K562 (cell line): ENCODE results near the gene TTN. TPM values are rescaled to one million over a fixed set of nuclear protein-coding genes. Genes with fewer than 3 reads are reported as not detected.

ENCODE experiments used
- ATAC-seq: fragments of 200-7000 bp; cut with Tn5 transposase; 3 replicates; pipeline ENCODE4 v1.9.1; 2020; ENCODE audit warnings: moderate library complexity
- BruUV-seq: library from RNA; stranded (reverse); fragments of 400-500 nt; replicated peaks from 2 replicates; lab custom pipeline; 2021; lab: Mats Ljungman, UMichigan
- CTCF ChIA-PET: fragments of 300-600 bp; formaldehyde crosslinking; extraction: SDS; loops from one replicate; lab custom pipeline; 2021; ENCODE audit warnings: low intra/inter-chr PET ratio; lab: Yijun Ruan, JAX
- POLR2A ChIA-PET: fragments of 300-600, 350-650 bp; sonication (Branson Sonifier 250); formaldehyde crosslinking; extraction: SDS; loops from one replicate; lab custom pipeline; 2021; ENCODE audit warnings: antibody characterized with exemption, inconsistent platforms; lab: Yijun Ruan, JAX
- DNase-seq, 4 experiments: peaks; one replicate each; pipeline versions ENCODE4 v3.0.0 to v3.0.0-alpha.2; 2011 to 2018; ENCODE audit warnings: low spot score in 3 of 4, mixed read lengths in 3 of 4; ENCODE audit errors: extremely low read depth in 1 of 4
- FAIRE-seq: peaks from 2 replicates; lab custom pipeline; 2011; peaks lifted over from hg19 to GRCh38; lab: Jason Lieb, UNC
- H2AFZ ChIP-seq: 2 replicates; pipeline ENCODE4 v1.6.0; 2011; ENCODE audit warnings: low read depth, low read length, control low read depth, inconsistent platforms
- H3K27ac ChIP-seq: fragments of 200-600 bp; 3 replicates; pipeline ENCODE4 v1.8.0; 2011; ENCODE audit warnings: low read depth, mild to moderate bottlenecking, control low read depth, inconsistent platforms, low read length, moderate library complexity, mixed read lengths; ENCODE audit errors: extremely low read depth
- H3K27me3 ChIP-seq, 2 experiments: fragments of 300-600 bp in 1 of 2; 2 replicates in 1 of 2; 3 replicates in 1 of 2; pipeline versions ENCODE4 v1.6.0 to v1.8.0; 2011; ENCODE audit warnings: inconsistent platforms in 2 of 2, low read length in 2 of 2, mild to moderate bottlenecking in 1 of 2, mixed read lengths in 1 of 2, moderate library complexity in 1 of 2; ENCODE audit not compliant: control insufficient read depth in 2 of 2, insufficient read depth in 2 of 2
- H3K36me3 ChIP-seq: fragments of 300-600 bp; 3 replicates; pipeline ENCODE4 v1.8.0; 2011; ENCODE audit warnings: mild to moderate bottlenecking, low read length, inconsistent platforms; ENCODE audit not compliant: control insufficient read depth, insufficient read depth
- H3K4me1 ChIP-seq, 2 experiments: fragments of 200-600 bp in 1 of 2; replicated peaks in 1 of 2; 2 replicates in 1 of 2; 3 replicates in 1 of 2; pipeline versions ENCODE4 v1.5.1 to v1.8.0; 2011; ENCODE audit warnings: inconsistent platforms in 2 of 2, low read length in 2 of 2, mild to moderate bottlenecking in 1 of 2, mixed read lengths in 1 of 2, moderate library complexity in 1 of 2; ENCODE audit not compliant: control insufficient read depth in 2 of 2, insufficient read depth in 2 of 2
- H3K4me2 ChIP-seq: 2 replicates; pipeline ENCODE4 v1.6.1; 2011; ENCODE audit warnings: low read length, control low read depth, inconsistent platforms, mixed read lengths; ENCODE audit not compliant: insufficient read depth
- H3K4me3 ChIP-seq: fragments of 200-600 bp; sonication (generic), shearing (Covaris generic); 2 replicates; pipeline ENCODE4 v1.5.1; 2016; ENCODE audit warnings: control low read depth, inconsistent platforms
- H3K79me2 ChIP-seq: fragments of 200-600 bp; 3 replicates; pipeline ENCODE4 v1.8.0; 2011; ENCODE audit warnings: low read length, inconsistent platforms; ENCODE audit not compliant: control insufficient read depth, insufficient read depth
- H3K9ac ChIP-seq, 2 experiments: 2 replicates each; pipeline versions ENCODE4 v1.6.0 to v1.6.1; 2011; ENCODE audit warnings: low read depth in 2 of 2, low read length in 2 of 2, control low read depth in 1 of 2, inconsistent platforms in 1 of 2, mild to moderate bottlenecking in 1 of 2, mixed read lengths in 1 of 2; ENCODE audit not compliant: insufficient read depth in 1 of 2
- H3K9me1 ChIP-seq: one replicate; pipeline ENCODE4 v1.6.0; 2011; ENCODE audit warnings: inconsistent platforms, mild to moderate bottlenecking, low read length, moderate library complexity; ENCODE audit not compliant: control insufficient read depth, insufficient read depth
- H3K9me3 ChIP-seq: replicated peaks from 2 replicates; pipeline ENCODE4 v1.5.1; 2011; ENCODE audit warnings: low read depth, low read length, inconsistent platforms; ENCODE audit not compliant: control insufficient read depth, insufficient read depth
- H4K20me1 ChIP-seq: replicated peaks from 2 replicates; pipeline ENCODE4 v1.6.1; 2011; ENCODE audit warnings: low read length, inconsistent platforms, mixed read lengths; ENCODE audit not compliant: control insufficient read depth, insufficient read depth
- CXXC5 ChIP-seq: fragments of 250-450 bp; sonication (Bioruptor Pico); IDR thresholded peaks from 2 replicates; pipeline ENCODE4 v1.8.0; 2022; ENCODE audit warnings: inconsistent platforms, mild to moderate bottlenecking, moderate library complexity
- DIDO1 ChIP-seq: fragments of 450-650 bp; IDR thresholded peaks from 2 replicates; pipeline ENCODE4 v1.6.1; 2016; ENCODE audit warnings: low read depth, missing biosample characterization, missing genetic modification characterization
- E4F1 ChIP-seq: fragments of 250-450 bp; sonication (Bioruptor Pico); IDR thresholded peaks from 2 replicates; pipeline ENCODE4 v1.5.0; 2021; ENCODE audit warnings: mild to moderate bottlenecking, borderline replicate concordance
- FOXK1 ChIP-seq: sonication (generic); formaldehyde crosslinking; IDR thresholded peaks from 2 replicates; pipeline ENCODE4 v1.8.0; 2022; ENCODE audit warnings: missing genetic modification reagents, mild to moderate bottlenecking, borderline replicate concordance
- HDAC8 ChIP-seq: fragments of 450-650 bp; IDR thresholded peaks from 2 replicates; pipeline ENCODE4 v1.6.1; 2016; ENCODE audit warnings: mild to moderate bottlenecking, missing genetic modification characterization, moderate library complexity, missing compliant biosample characterization
- HINFP ChIP-seq: fragments of 450-650 bp; conservative IDR thresholded peaks from 2 replicates; pipeline ENCODE4 v1.6.1; 2016; ENCODE audit warnings: missing genetic modification characterization, low read depth, mild to moderate bottlenecking, control low read depth, missing compliant biosample characterization
- HMGN3 ChIP-seq: IDR thresholded peaks from 2 replicates; pipeline ENCODE4 v1.6.1; 2011; ENCODE audit warnings: borderline replicate concordance, low read depth, mild to moderate bottlenecking, mixed read lengths, low read length; ENCODE audit not compliant: insufficient read length; ENCODE audit errors: extremely low read depth
- KAT2B ChIP-seq: IDR thresholded peaks from one replicate; pipeline ENCODE4 v1.6.1; 2012; ENCODE audit warnings: low read depth, mild to moderate bottlenecking, control low read depth, inconsistent platforms, low read length, moderate library complexity
- MXI1 ChIP-seq: IDR thresholded peaks from 2 replicates; pipeline ENCODE4 v1.6.1; 2011; ENCODE audit warnings: low read depth, mild to moderate bottlenecking, improper control_type of control experiment, low read length
- PHF20 ChIP-seq: fragments of 450-650 bp; IDR thresholded peaks from 2 replicates; pipeline ENCODE4 v1.6.1; 2018; ENCODE audit not compliant: partially characterized antibody
- TGIF2 ChIP-seq: sonication (generic); formaldehyde crosslinking; IDR thresholded peaks from 2 replicates; pipeline ENCODE4 v1.8.1; 2022; ENCODE audit warnings: mild to moderate bottlenecking, missing genetic modification reagents, moderate library complexity
- ZBTB9 ChIP-seq: fragments of 450-650 bp; formaldehyde crosslinking; IDR thresholded peaks from 2 replicates; pipeline ENCODE4 v1.4.0; 2020; ENCODE audit warnings: mild to moderate bottlenecking, moderate library complexity
- ZC3H11A ChIP-seq: IDR thresholded peaks from 2 replicates; pipeline ENCODE4 v1.6.1; 2012; ENCODE audit warnings: low read depth, low read length, improper control_type of control experiment
- ZNF140 ChIP-seq: fragments of 250-450 bp; sonication (Bioruptor Pico); IDR thresholded peaks from 2 replicates; pipeline ENCODE4 v1.8.0; 2021; ENCODE audit warnings: moderate library complexity, mild to moderate bottlenecking, inconsistent platforms
- ZNF436 ChIP-seq: fragments of 250-450, 450-650 bp; sonication (Bioruptor Pico); formaldehyde crosslinking; IDR thresholded peaks from 2 replicates; pipeline ENCODE4 v1.7.0; 2020; ENCODE audit warnings: mild to moderate bottlenecking
- ZNF75A ChIP-seq: fragments of 450-650 bp; formaldehyde crosslinking; IDR thresholded peaks from 2 replicates; pipeline ENCODE4 v1.4.0; 2020; ENCODE audit warnings: mild to moderate bottlenecking
- in situ Hi-C: fragments of 300-500 bp; cut with MboI; formaldehyde crosslinking; loops from 4 replicates; pipeline ENCODE4 v1.15.0; 2018; ENCODE audit warnings: inconsistent platforms, mixed read lengths
- intact Hi-C: fragments of 100-400 bp; cut with micrococcal nuclease; formaldehyde crosslinking; loops from 2 replicates; pipeline ENCODE4 v1.14.2; 2022
- polyA plus RNA-seq, 8 experiments: library from polyadenylated mRNA; depleted of rRNA in 4 of 8; stranded (reverse) in 5 of 8; unstranded in 3 of 8; fragments of >200 nt; fragmentation: Nextera tagmentation in 2 of 8; fragmentation: Illumina TruSeq in 1 of 8; extraction: Ambion mirVana in 2 of 8; extraction: Trizol in 1 of 8; gene quantifications; 2 replicates each; pipeline versions ENCODE4 v1.2.1 to v1.2.3, GENCODE V29; 2011 to 2014; ENCODE audit warnings: inconsistent platforms in 1 of 8, missing spikeins in 1 of 8
- total RNA-seq, 7 experiments: library from RNA; depleted of rRNA in 6 of 7; stranded (reverse); fragments of >200 nt in 6 of 7; fragmentation: Illumina TruSeq in 2 of 7; extraction: Trizol in 2 of 7; gene quantifications; 2 replicates each; pipeline versions ENCODE4 v1.2.1 to v1.2.3, GENCODE V29; 2011 to 2021; ENCODE audit warnings: low replicate concordance in 1 of 7

Gene TTN
- total and polyA plus RNA-seq, 9 of the 15 experiments (the other 6 are each of a cell fraction or from before 2014, with no cell fraction given) = under 0.01 to 0.20 (median 0.04) TPM; not detected in 1

GRCh38 chr2:178747767-178748166 is 59.5 kb downstream of the TTN start:
- no peaks in the 10 kb centered on the region for H3K9me3 ChIP-seq
- no peaks in the 10 kb centered on the region for H3K9me1 ChIP-seq
- no peaks in the 10 kb centered on the region for H3K36me3 ChIP-seq
- no peak overlapping the region for H3K9ac ChIP-seq
- no peaks in the 10 kb centered on the region for H4K20me1 ChIP-seq
- no peak overlapping the region for H3K27ac ChIP-seq
- DNase-seq (no peak), ATAC-seq (no peak), FAIRE-seq (no peak)
- CTCF ChIA-PET = no interaction called here
- intact Hi-C loops = no loop called here
- no peaks in the 10 kb centered on the region for H3K4me1 ChIP-seq
- H3K79me2 ChIP-seq = no peaks in the 10 kb centered on the region
- H3K4me3 ChIP-seq = no peak overlapping the region
- in situ Hi-C loops = no loop called here
- no TSS peak for BruUV-seq
- POLR2A ChIA-PET = no interaction called here
- no peak overlapping the region for H3K4me2 ChIP-seq
- no peaks in the 10 kb centered on the region for H3K27me3 ChIP-seq
- H2AFZ ChIP-seq = no peak overlapping the region
- no peak for TF ChIP-seq FOXK1 (CRISPR knock-in tag)
- no peak for TF ChIP-seq DIDO1 (tag)
- TF ChIP-seq HDAC8 (tag) = no peak
- no peak for TF ChIP-seq TGIF2 (CRISPR knock-in tag)
- TF ChIP-seq ZBTB9 = no peak
- TF ChIP-seq ZC3H11A = no peak
- TF ChIP-seq KAT2B = no peak
- no peak for TF ChIP-seq PHF20
- TF ChIP-seq HMGN3 = no peak
- no peak for TF ChIP-seq MXI1
- no peak for TF ChIP-seq ZNF75A (CRISPR knock-in tag)
- TF ChIP-seq HINFP (tag) = no peak
- no peak for TF ChIP-seq E4F1 (CRISPR knock-in tag)
- no peak for TF ChIP-seq ZNF140
- TF ChIP-seq ZNF436 (CRISPR knock-in tag) = no peak
- no peak for TF ChIP-seq CXXC5
